NOMO-1 (cell line): ENCODE data around the gene EPB41.

Source experiments
- DNase-seq, 2 experiments: peaks; one replicate each; lab custom pipeline; 2025; ENCODE audit not compliant: unreplicated experiment in 2 of 2; lab: John Stamatoyannopoulos, UW

The EPB41 gene

GRCh38 chr1:29162025-29162424 is 247.7 kb downstream of the EPB41 start:
- DNase-seq = no peak

GRCh38 chr1:29162476-29163138 is 248.2 kb downstream of the EPB41 start:
- DNase-seq = no peak

GRCh38 chr1:29164588-29164987 is 250.2 kb downstream of the EPB41 start:
- DNase-seq = no peak

GRCh38 chr1:29166291-29166878 is 252.0 kb downstream of the EPB41 start:
- DNase-seq = no peak

- DNase-seq = no peak
Observed at GRCh38 chr1:29167904-29168303, 253.5 kb downstream of the EPB41 start.
